ENCODE data around the gene RNF10.
"Not testable (repeated sequence)": the region's sequence is repeated elsewhere in the genome, so short reads cannot be mapped to it uniquely, and the experiment has no call there.

RNF10 gene

DNA sequence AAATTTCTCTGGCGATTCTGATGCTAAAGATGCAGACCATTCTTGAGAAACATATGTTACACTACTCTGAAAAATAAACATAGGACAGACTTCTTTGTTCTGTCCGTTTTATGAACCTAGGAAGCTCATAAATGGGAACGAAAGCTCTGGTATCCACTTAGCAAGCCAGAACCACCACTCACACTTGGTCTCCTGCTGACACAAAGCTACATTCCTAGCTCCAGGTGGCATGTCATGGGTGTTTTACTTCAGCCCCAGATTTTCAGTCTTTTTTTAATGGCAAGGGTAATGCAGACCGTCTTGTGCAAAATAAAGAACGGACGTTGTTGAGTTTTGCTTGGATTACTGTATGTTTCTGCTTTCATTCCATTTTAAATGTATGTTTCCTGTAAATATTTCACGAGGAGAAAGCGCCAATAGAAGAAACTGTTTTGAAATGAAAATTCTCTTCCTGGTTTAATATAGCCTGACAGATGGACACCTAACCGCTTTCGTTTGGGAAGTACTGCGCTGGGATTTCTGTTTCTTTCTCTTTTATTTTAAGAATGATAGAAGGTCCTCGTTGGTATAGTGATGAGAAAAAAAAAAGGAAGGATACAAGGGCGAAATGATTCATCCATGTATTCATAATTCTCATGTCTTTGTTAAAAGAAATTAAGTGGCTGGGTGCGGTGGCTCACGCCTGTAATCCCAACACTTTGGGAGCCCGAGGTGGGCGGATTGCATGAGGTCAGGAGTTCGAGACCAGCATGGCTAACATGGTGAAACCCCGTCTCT, 4.3 kb upstream of the RNF10 start:
- DNase-seq = peak; percentile 87

DNA sequence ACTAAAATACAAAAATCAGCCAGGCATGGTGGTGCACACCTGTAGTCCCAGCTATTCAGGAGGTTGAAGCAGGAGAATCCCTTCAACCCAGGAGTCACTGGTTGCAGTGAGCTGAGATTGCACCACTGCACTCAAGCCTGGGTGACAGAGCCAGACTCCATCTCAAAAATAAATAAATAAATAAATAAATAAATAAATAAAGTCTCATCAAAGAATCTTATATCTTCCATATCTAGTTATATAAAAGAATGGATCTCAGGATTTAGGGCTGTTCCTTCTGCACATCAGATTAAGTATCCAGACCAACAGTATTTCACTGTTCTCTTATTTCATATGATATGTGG, 3.8 kb upstream of the RNF10 start:
- not testable (repeated sequence) for DNase-seq

DNA sequence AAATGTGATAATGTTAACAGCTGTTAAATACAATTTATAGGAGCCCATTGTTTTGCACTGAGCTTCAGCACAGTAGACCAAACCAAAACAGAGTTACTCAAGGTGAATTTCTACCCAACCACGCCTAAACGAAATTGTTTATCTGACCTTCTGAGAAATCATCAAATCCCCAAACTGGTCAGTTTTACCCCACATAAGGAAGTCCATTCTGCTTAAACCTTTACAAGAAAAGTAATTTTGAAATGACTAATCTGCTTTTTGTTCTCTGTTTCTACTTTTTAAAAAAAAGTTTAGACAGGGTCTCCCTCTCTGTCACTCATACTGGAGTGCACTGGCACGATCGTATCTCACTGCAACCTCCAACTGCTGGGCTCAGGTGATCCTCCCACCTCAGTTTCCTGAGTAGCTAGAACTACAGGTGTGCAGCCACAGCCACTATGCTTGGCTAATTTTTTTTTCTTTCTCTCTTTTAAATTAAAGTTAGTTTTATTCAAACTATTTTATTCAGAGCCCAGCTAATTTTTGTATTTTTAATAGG, 1.4 kb upstream of the RNF10 start:
- DNase-seq = no peak

DNA sequence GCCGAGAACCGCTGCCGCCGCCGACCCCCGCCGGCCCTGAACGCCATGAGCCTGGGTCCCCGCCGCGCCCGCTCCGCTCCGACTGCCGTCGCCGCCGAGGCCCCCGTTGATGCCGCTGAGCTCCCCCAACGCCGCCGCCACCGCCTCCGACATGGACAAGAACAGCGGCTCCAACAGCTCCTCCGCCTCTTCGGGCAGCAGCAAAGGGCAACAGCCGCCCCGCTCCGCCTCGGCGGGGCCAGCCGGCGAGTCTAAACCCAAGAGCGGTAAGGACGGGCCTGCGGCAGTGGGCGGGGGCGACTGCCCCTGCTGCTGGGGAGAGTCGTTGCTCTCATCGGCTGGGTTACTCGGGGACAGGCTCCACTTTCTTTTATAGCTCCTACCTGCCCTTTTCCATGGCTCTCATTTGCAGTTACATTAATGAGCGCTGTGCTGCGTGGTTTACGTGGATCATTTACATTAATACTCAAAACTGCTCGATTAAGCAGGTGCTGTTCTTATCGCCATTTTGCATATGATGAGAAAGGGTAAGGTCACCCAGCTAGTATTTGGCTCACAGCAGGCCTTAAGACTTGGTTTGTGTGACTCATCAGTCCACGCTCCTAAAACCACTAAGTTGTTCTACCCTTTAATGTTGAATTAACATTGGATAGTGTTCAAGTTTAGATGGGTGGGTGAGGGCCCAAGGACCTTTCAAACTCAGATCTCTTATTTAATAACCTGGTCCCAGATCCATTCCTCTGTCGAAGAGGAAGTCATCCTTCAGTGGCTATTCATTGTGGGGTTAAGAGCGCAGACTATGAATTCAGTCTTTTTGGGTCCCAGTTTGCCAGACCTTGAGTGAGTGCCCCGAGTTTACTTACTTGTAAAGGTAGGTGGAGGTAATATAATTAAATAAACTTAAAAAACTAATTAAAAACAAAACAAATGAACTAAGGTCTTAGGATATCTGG, 823 bp downstream of the RNF10 start:
- peak; percentile 33 for DNase-seq

DNA sequence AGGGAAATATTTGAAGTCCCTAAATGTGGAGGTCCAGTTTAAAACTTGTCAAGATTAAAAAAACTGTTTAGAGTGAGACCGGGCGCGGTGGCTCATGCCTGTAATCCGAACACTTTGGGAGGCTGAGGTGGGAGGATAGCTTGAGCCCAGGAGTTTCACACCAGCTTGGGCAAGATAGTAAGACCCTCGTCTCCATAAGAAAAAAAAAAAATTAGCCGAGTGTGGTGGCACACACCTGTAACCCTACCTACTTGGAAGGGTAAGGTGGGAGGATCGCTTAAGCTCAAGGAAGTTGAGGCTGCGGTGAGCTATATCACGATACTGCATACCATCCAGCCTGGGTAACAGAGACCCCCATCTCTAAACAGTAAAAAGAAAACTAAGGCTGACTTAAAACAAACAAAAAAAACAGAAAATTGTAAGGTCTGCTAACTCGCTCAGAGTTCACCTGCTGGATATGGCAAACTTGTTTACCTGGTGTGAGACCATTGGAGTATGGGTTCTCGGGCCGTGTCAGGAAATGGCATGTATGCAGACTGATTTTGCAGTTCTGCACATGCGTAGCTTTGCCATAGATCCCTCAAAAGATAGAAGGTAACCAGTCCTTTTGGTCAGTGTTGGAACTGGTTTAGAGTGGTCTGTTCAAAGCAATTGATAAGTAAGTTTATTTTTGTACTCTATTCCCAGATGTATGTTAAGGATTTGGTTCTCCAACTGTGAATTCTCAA, 2.1 kb downstream of the RNF10 start:
- DNase-seq = no peak

DNA sequence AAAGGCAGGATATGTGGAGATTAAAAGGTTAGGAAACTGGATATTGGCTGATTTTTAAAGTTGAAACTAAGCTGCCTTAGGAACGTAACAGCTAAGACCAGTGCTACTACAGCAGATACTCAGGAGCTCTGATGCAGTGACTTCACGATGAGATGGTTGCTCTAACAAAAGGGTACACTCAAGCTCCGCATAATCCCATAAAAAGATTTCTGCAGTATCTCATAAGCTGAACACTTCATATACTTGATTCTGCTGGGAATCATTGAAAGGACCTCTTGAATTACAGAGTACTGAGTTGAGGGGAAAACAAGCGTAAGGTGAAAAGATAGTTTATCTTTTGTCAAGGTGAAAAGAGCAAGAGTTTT, 3.7 kb downstream of the RNF10 start:
- DNase-seq = no peak

DNA sequence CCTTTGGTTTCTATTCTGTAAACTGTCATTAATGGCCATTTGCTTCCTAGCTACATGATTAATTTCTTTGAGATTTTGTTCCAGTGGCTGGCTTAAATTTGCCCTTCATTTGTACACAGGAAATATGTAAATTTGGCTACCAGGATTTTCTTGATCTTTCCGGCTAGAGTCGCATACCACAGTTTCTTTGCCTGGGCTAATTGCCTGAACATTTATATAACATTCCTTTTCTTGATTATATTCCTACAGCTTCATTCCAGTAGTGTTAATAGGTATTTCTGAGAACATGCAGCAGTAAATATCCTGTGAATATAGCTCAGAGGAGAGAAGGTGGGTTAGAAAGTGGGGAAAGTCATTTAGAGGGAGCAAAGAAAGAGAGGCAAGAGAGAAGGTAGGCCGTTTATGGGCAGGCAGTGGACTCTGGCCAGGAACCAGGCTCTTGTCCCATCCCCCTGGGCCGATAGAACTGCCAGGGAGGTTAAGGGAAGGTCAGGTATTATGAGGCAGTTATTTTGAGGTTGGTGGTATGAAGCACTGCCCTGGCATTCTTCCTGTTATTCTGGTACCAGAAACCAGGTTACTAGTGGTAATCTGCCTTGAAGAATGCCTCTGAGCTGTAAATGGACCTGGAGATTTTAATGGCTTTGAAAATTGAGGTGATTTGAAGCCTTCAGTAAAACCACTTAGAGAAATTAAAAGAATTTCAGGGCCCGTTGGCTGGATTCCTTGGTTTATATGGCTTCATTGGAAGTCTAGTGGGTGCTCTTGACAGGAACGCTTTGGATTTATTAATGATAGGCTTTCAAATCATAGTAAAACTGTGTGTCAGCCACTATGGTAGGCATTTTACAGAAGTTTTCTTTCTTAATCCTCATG, 4.4 kb downstream of the RNF10 start:
- DNase-seq = no peak

DNA sequence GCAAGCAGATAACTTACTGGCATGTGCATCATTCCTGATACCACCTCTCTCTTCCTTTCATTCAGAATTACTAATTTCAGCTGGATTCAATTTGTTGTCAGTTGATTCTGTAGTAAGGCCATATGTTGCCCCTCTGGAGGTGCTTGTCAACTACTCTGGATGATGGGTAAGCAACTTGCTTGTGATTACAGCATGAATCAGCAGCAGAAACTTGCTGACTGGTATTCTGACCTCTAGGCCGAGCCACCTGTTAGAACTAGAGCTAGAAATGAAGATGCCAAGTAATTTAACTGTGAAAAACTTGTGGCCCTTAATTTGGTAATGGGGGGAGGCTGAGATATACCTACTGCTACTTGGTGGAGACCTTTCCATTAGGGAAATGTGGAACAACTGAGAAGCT, 5.1 kb downstream of the RNF10 start:
- DNase-seq = no peak

DNA sequence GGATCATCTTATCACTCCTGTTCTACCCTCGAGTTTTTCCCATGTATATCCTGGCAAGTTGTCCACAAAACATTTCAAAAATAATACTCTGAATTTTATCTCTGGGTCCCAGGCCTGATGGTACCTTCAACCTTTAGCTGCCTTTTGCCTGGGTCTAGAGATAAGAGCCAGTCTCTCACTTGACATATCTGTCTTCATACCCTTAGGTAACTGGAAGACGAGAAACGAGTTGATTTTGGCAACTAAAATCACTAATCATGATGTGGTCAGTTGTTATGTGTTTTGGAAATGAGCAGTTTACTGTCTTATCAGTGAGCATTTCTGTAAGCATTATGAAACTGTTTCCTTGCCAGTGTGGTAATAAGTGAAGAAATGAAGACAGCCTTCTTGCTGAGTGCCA, 6.3 kb downstream of the RNF10 start:
- no peak for DNase-seq

DNA sequence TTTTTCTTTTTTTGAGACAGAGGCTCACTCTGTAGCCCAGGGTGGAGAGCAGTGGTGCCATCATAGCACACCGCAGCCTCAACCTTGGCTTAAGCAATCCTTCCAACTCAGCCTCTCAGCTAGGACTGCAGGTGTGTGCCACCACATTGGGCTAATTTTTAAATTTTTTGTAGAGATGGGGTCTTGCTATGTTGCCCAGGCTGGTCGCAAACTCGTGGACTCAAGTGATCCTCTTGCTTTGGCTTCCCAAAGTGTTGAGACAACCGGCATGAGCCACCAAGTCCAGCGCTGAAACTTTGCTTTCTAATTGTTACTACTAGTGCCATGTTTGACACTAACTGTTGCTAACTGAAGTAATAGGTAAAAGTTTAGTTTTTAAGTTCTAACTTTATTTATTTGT, 8.0 kb downstream of the RNF10 start:
- DNase-seq = no peak

DNA sequence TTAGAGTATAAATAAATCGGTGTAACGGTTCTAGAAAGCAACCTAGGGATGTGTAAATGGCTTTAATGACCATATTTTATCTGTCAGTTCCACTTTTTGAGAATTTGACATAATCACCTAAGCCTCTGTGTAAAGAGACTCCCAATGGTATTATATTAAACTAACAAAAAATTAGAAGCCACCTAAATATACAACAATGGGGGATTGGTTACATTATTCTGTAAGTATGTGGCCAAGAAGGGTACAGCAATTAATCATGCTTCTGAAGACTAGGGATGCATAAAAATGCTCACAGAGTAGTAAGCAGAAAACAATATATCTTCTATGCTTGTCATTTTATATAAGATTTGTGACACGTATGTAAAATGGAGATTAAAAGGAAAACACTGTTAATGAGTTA, 10.5 kb downstream of the RNF10 start:
- no peak for DNase-seq

DNA sequence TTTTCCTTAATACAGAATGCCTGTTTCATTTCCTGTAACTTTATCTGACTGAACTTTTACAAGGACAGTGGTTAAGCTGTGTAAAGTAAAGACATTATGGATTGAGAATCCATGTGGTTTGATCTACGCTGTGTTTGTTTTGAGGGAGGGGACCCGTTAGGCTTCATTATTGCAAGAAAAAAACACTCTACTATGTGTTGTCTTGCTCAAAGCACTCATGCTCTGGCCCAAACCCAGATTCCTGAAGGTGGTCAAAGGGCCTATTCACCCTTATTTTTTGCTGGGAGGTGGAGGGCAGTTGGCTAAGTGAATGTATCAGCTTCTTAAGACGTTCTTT, 11.9 kb downstream of the RNF10 start:
- DNase-seq = no peak

DNA sequence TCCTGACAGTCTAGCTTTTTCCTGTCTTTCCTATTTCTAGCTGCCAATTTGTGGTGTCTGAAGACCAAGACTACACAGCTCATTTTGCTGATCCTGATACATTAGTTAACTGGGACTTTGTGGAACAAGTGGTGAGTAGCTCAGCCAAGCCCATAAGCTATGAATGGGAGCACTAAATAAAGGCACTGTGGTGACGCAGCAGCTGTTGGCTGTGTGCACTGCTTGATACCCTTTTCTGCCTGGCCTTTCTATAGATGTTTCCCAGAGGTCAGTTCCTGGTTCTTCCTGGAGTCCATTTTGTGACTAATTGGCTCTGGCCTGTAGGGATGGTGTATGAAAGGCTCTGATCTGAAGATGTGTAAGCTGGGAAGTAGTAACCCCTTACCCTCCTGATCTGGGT, 20.5 kb downstream of the RNF10 start:
- no peak for DNase-seq

DNA sequence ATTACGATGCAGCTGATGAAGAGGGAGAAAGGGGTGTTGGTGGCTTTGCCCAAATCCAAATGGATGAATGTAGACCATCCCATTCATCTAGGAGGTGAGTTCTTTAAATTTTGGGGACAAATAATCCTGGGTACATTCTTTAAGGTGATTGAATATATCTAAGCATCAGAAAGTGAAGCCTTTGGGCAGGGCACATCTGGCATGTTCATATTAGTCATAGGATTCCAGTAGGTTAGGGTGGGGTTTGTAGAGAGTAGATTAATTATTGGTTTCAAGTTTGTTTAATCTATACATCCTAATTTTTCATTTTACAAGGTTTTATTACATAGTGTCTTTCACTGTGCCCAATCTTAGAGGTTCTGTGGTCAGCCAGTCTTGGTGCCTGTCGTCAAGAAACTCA, 23.4 kb downstream of the RNF10 start:
- no peak for DNase-seq

DNA sequence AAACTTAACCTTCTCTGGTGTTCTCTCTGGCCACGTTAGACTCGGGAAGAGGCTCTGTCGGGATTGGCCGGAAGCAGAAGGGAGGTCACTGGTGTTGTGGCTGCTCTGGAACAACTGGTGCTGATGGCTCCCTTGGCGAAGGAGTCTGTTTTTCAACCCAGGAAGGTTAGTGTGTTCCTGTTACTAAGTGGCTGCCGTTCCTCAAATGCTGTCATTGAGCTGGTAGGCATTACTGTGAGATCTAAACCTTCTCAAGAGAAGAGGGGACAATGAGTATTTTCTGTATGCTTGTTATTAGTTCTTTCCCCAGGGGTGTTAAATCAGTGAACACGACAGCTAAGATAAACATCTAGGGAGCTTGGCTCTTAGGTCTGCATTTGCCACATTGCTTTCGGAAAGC, 28.8 kb downstream of the RNF10 start:
- no peak for DNase-seq

DNA sequence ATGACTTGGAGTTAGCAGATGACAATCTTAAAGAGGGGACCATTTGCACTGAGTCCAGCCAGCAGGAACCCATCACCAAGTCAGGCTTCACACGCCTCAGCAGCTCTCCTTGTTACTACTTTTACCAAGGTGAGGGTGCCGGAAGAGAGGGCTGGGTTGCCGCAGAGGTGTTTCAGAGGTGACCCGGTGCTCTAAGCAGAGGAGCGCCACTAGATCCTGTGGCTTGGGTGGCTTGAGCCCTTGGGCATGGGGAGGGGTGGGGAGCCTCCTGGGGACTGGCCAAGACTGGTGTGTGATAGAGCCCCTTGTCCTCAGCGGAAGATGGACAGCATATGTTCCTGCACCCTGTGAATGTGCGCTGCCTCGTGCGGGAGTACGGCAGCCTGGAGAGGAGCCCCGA, 29.3 kb downstream of the RNF10 start:
- DNase-seq = no peak

DNA sequence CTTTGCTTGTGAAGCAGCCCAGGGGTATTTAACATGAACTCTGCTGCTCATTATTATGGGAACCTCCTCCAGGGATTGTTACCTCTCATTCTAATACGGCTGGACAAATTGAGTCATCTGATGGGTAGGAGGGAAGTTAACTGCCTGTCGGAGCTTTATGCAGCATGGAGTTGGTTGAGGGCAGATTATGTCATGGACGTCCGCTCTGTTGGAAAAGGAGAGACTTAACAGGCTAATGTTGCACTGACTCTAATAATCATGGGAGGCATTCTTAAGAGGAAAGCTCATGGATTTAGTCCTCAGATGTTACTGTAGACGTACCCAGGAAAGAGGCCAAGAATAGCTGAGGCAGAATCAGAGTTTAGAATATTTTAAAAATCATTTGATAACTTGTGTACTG, 37.1 kb downstream of the RNF10 start:
- no peak for DNase-seq

DNA sequence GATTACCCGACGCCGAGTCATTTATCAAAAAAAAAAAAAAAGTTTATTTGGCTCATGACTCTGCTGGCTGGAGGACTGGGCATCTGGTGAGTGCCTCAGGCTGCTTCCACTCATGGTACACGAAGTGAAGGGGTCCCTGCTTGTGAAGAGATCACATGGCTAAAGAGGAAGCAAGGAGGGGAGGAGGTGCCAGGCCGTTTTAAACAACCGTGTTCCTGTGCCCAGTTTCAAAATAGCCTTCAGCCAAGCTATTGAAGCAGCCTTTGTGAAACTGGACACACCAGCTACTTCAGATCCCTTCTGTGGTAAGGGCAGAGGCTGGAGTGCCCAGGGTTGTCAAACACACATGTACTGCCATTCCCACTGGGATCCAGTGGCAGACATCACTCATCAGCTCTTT, 39.4 kb downstream of the RNF10 start:
- no peak for DNase-seq

DNA sequence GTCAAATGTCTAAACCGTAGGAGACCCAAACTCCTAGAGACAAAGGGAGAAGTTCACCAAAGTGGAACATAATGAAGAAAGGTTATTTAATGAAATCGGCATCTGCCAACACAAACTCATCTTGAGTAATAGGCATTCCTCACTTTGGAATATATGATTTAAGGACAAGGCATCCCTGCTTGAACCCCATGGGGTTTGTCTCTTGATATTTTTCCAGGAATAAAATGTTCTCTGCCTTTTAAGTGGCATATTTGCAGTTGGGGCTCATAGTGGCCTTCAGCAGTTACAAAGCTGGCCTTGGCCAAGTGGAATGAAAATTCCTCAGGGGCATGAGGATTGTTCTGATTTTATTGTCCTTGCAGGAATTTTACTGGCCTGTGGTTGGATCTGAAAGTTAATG, 40.0 kb downstream of the RNF10 start:
- no peak for DNase-seq

DNA sequence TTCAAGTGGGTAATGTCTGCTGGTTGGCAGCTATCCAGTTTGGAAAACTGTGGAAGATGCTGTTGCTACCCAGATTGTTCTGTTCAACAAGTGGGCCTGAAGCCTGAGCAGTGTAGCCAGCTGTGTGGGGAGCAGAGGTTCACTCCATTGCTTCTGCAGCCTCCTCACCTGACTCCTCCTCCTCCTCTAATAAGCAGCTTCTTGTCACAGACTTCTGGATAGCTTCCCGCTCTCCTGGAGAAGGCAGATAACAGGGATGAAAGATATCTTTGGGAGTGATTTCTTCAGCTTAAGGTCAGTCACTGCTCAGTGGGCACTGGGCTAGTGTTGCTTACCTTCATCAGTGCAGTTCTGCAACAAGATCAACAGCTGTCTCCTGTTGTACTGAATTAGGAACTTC, 45.0 kb downstream of the RNF10 start:
- DNase-seq = no peak

DNA sequence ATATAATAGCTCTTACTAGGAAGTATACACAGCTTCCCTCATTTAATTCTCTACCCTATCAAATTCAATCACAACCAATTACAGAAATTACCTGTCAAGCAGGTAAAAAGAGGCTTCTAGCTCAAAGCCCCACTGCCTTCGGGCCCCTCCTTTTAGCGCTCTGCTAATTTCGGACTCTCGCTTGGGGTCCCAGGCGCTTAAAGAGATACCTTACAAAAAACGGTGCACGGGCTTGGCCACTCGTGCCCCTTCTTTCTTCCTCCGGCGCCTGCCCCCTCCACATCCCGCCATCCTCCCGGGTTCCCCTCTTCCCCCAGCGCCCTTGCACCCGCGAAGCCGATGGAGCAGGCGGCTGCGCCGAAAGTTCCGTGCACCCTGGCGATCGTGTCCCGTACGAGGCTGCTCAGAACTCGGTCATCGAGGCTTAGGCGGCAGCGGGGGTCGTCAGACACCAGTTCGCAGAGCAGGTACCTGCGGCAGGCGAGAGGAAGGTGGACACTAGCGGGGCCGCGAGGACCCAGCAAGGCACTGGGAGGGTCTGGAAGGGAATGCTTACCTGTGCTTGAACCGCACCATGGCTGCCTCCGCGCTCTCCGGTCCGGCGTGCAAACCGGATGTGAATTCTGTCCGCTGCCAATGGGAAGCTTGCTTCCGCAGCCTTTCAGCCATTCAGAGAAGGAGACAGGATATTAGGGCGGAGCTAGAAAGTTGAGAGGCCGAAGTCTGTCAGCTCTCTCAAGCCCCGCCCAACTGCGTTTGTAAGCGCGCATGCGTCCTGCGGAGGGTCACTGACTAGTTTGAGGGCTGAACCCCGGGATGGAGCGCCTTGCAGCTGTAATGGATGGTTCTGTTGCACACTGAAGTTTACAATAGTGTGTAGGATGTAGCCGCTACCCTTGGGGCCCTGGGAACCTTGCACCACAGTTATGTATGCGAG, 46.9 kb downstream of the RNF10 start, which contains the start of gene POP5:
Gene POP5, minus strand, starts transcription at position 616 of the 937 bp plus-strand sequence. Its CDS starts 40 bp downstream, at position 576.
- peak; percentile 98 for DNase-seq

All from NCI-H2171 treated with DMSO at 0.1 percent for 48 hours (cell line).